IPS-11a (cell line): ENCODE measurements around the gene IFFO2.

Source experiments
- H3K4me3 ChIP-seq: one replicate; pipeline ENCODE4 v1.5.1; 2013; ENCODE audit warnings: low read depth, low read length, control low read depth

Gene IFFO2

DNA sequence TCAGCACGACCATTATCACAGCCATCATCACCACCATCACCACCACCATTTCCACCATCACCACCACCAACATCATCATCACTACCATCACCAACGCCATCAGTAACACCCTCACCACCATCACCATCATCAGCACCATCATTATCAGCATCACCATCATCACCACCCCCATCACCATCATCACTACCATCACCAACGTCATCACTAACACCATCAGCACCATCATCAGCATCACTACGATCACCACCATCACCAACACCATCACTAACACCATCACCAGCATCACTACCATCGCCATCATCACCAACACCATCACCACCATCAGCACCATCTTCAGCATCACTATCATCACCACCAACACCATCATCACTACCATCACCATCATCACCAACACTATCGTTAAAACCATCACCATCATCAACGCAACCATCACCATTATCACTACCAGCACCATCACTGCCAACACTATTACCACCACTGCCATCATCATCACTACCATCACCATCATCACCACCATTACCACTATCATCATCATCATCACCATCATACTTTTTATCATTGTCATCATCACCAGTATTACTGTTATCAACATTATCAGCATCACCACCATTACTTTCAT, 98.3 kb downstream of the IFFO2 start:
- H3K4me3 ChIP-seq = no peak overlapping the region

DNA sequence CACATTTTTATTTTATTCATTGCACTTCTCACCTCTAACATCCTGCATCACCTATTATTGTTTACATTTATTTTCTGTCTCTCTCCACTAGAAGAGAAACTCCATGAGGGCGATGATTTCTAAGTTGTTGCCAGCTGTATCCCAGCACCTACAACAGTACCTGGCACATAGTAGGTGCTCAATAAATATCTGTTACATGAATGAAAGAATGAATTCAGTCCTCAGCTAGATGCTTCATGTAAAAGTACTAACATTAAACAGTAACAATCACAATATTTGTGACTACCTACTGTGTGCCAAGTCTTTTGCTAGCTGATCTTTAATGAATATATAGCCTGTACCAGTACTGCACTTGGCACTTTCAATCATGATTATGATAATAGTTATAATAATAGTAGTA, 100.0 kb downstream of the IFFO2 start:
- no peak overlapping the region for H3K4me3 ChIP-seq

DNA sequence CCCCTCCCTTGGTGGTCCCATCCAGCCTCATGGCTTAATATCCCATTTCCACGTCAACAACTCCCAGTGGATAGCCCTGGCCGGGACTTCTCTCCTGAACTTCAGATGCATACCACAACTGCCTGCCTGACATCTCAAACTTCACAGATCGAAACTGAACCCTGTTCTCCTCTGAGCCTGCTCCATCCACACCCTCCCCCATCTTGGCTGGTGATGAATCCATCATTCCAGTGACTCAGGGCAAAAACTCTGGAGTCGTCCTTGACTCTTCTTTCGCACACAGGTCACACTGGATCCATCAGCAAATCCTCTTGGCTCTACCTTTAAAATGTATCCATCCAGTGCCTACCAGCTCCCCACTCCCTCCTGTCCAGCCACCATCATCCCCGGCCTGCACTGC, 100.9 kb downstream of the IFFO2 start:
- H3K4me3 ChIP-seq = no peak overlapping the region

DNA sequence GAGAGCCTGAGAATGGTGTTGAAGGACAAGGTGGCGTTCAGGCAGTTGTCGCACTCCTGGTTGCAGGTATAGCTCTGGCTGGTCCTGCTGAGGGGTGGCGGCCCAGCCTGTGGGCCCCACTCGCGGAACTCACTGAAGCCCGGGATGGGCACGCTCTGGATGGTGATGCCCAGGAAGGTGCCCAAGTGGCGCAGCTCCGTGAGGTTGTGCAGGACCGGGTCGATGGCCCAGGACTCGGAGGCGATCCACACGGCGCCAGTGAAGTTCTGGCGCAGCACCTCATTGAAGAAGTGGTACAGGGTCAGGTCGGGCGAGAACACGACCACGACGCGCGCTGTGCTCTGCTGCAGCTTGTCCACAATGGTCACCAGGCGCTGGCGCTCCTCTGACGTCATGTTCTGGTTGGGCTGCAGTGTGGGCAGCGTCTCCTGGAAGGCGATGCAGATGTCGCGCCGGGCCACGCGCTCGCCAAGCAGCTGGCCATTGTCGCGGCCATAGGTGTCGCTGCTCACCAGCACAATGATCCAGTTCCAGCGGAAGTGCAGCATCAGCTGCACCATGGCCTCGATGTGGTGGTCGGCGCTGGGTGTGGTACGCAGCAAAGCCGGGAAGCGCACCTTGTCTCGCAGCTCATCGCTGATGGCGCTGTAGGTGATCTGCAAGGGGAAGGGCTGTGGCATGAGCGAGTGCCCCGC, 102.0 kb downstream of the IFFO2 start:
- H3K4me3 ChIP-seq = no peak overlapping the region
